Breast epithelium (tissue), 3 donors: ENCODE measurements around the gene LRRC4C.

Experiments used
- POLR2A ChIP-seq: fragments of 450-650 bp; IDR thresholded peaks from one replicate; pipeline ENCODE4 v1.6.1; 2016; ENCODE audit warnings: antibody characterized with exemption, mild to moderate bottlenecking, moderate library complexity
- TF ChIP-seq, protein P1 (sequence below), 3 donors: fragments of 450-650 bp; IDR thresholded peaks; one replicate each; pipeline ENCODE4 v1.5.1; 2016 to 2017; ENCODE audit warnings: antibody characterized with exemption in 3 of 3, mild to moderate bottlenecking in 3 of 3, moderate library complexity in 3 of 3

DNA sequence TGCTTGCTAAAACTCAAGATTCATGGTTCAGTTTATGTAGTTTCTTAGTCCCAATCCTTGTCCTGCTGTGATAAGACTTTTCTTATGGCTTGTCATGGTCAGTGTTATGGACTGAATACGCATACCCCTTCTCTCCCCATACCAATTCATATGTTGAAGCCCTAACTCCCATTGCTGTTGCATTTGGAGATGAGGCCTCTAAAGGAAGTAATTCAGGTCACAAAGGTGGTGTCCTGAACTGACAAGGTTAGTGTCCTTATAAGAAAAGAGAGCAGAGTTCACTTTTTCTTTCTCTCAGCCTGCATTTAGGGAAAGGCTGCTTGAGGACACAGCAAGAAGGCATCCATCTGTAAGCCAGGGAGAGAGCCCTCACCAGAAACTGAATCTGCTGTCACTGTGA, 618.2 kb downstream of the LRRC4C start:
- TF ChIP-seq, protein P1, sequence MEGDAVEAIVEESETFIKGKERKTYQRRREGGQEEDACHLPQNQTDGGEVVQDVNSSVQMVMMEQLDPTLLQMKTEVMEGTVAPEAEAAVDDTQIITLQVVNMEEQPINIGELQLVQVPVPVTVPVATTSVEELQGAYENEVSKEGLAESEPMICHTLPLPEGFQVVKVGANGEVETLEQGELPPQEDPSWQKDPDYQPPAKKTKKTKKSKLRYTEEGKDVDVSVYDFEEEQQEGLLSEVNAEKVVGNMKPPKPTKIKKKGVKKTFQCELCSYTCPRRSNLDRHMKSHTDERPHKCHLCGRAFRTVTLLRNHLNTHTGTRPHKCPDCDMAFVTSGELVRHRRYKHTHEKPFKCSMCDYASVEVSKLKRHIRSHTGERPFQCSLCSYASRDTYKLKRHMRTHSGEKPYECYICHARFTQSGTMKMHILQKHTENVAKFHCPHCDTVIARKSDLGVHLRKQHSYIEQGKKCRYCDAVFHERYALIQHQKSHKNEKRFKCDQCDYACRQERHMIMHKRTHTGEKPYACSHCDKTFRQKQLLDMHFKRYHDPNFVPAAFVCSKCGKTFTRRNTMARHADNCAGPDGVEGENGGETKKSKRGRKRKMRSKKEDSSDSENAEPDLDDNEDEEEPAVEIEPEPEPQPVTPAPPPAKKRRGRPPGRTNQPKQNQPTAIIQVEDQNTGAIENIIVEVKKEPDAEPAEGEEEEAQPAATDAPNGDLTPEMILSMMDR (IDR thresholded peaks at IDR 0.05), result no peak
- TF ChIP-seq POLR2A, result no peak
